22Rv1 (cell line): ENCODE results near the gene DPP3.

Source experiments
- CTCF ChIP-seq: fragments of 450-650 bp; IDR thresholded peaks from 2 replicates; pipeline ENCODE4 v1.5.1; 2017; ENCODE audit warnings: mild to moderate bottlenecking
- ZFX ChIP-seq: fragments of 450-650 bp; IDR thresholded peaks from 2 replicates; pipeline ENCODE4 v1.6.1; 2017; ENCODE audit warnings: antibody characterized with exemption, borderline replicate concordance

DNA sequence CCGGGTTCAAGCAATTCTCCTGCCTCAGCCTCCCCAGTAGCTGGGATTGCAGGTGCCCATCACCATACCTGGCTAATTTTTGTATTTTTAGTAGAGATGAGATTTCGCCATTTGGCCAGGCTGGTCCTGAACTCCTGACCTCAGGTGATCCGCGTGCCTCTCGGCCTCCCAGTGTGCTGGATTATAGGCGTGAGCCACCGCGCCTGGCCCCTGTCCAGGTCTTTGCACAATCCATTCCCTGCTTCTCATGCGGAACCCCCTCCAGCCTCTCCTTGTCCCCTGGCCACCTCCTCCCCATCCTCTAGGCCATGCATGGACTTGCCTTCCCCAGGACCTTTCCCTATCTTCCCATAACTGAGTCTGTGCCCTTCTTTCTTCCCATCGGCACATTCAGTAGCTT, 8.7 kb downstream of the DPP3 start:
- TF ChIP-seq CTCF = no peak
- no peak for TF ChIP-seq ZFX
